ENCODE results near the gene FILIP1.
A peak's percentile ranks its signal among the peaks of the same experiment; 100 is the strongest.

DNA sequence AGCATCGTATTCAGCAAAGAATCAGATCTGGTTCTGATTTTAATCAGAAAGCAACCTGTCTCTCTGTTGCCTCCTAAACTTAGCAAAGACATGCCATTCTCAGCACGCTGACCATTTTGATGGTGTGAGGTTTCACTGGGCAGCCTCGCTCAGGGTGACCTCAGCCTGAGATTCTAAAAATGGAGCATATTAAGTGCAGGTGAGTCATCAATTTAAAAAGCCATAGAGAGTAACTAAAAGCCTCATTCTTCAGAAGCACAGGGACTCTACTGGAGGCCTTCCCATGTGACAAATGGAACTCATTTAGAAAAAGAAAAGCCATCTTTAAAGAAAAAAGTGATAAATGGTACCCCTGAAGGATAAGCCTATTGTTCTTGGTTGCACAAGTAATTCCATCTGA, 91.3 kb downstream of the FILIP1 start:
- TF ChIP-seq TEAD4 (IDR thresholded peaks at IDR 0.05) (peak; percentile 73), EP300 (IDR thresholded peaks at IDR 0.05; ENCODE audit: borderline replicate concordance) (peak; percentile 73), REST (IDR thresholded peaks at IDR 0.05; ENCODE audit: low read depth) (no peak), TCF12 (IDR thresholded peaks at IDR 0.05; ENCODE audit: low read depth) (peak; percentile 71), ZBTB7A (IDR thresholded peaks at IDR 0.05; ENCODE audit: low read depth) (no peak), TAF1 (IDR thresholded peaks at IDR 0.05; ENCODE audit: low read depth) (no peak), YY1 (IDR thresholded peaks at IDR 0.05; ENCODE audit: low read depth) (0 out of 2 replicates have a peak, but pooled peaks have one; percentile 30), CREB1 (IDR thresholded peaks at IDR 0.05; ENCODE audit: low read depth) (no peak), CEBPB (IDR thresholded peaks at IDR 0.05) (no peak), FOXM1 (IDR thresholded peaks at IDR 0.05; ENCODE audit: borderline replicate concordance, low read depth) (peak; percentile 62), EGR1 (IDR thresholded peaks at IDR 0.05) (no peak)
- TF ChIP-seq, protein P1, sequence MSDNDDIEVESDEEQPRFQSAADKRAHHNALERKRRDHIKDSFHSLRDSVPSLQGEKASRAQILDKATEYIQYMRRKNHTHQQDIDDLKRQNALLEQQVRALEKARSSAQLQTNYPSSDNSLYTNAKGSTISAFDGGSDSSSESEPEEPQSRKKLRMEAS (IDR thresholded peaks at IDR 0.05), result peak; percentile 64
- TF ChIP-seq, protein P2, sequence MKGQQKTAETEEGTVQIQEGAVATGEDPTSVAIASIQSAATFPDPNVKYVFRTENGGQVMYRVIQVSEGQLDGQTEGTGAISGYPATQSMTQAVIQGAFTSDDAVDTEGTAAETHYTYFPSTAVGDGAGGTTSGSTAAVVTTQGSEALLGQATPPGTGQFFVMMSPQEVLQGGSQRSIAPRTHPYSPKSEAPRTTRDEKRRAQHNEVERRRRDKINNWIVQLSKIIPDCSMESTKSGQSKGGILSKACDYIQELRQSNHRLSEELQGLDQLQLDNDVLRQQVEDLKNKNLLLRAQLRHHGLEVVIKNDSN (IDR thresholded peaks at IDR 0.05), result no peak; the same call in 1 of the 2 replicates
